Measurements from ENCODE around the gene SCN9A.

Gene SCN9A

DNA sequence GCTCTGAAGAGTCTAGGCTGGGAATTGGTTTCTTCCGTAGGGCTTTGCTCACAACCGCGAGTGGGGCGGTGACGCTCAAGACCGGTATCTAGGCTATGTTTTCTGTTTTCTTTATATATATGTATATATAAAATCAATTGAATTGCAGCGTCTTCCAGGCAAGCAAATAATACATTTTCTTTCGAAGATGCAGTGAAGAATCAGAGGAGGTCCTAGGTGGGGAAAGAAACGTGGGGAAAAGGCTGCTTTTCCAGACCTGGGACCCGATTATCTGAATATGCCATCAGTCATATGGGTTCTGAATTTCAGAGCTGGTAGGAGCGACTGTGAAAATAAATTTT lies 714 bp upstream of the SCN9A start:
- TF ChIP-seq, protein P1, sequence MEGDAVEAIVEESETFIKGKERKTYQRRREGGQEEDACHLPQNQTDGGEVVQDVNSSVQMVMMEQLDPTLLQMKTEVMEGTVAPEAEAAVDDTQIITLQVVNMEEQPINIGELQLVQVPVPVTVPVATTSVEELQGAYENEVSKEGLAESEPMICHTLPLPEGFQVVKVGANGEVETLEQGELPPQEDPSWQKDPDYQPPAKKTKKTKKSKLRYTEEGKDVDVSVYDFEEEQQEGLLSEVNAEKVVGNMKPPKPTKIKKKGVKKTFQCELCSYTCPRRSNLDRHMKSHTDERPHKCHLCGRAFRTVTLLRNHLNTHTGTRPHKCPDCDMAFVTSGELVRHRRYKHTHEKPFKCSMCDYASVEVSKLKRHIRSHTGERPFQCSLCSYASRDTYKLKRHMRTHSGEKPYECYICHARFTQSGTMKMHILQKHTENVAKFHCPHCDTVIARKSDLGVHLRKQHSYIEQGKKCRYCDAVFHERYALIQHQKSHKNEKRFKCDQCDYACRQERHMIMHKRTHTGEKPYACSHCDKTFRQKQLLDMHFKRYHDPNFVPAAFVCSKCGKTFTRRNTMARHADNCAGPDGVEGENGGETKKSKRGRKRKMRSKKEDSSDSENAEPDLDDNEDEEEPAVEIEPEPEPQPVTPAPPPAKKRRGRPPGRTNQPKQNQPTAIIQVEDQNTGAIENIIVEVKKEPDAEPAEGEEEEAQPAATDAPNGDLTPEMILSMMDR (IDR thresholded peaks at IDR 0.05; ENCODE audit: control insufficient read depth, extremely low read depth, insufficient read depth): no peak
- DNase-seq (ENCODE audit: low read depth): no peak
- H3K4me3 ChIP-seq (ENCODE audit: low read depth, low read length): no peak overlapping the region

DNA sequence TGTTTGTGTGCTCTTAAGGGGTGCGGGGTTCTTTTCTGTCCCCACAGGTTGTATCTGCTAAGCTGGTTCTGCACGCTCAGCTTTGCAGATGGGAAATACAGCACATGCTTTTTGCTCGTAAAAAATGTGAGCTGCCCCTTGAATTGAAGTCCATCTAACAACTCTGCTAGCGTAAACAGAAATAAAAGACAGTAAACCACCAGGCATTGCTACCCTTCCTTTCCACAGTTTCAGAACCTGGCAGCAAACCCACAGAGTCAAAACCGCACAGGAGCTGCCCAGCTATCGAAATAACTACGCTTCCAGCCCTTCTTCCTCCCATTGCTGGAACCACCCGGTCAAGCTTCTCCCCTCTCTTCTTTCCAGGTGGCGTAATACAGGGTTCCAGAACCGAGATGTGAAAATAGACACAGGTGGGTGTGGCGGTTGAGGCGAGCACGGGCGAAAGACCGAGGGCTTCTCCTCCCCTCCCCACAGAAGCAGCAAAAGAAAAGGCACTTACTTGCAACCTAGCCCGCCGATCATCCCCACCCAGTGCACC lies 479 bp downstream of the SCN9A start:
- no peak overlapping the region for H3K4me3 ChIP-seq (ENCODE audit: low read depth, low read length)
- TF ChIP-seq, protein P1 (IDR thresholded peaks at IDR 0.05; ENCODE audit: control insufficient read depth, extremely low read depth, insufficient read depth): no peak
- no peak for DNase-seq (ENCODE audit: low read depth)

DNA sequence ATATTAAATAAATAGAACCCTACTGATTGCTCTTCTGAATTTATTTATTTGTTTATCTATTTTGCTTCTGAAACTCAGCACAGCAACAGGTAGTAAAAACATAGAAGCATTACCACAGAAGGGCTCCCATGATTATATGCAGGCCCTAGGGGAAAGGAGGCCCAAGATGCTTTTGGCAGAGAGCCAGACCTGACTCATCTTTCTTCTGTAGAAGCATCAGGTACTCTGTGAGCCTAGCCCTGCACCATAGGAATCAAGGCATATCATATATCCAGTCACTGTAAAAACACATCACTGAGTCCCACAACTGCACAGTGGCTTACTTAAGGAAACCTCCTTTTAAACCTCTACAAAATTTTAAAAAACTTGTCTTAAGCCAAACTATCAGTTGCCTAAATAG lies 1.8 kb downstream of the SCN9A start:
- no peak overlapping the region for H3K4me3 ChIP-seq (ENCODE audit: low read depth, low read length)
- TF ChIP-seq, protein P1 (IDR thresholded peaks at IDR 0.05; ENCODE audit: control insufficient read depth, extremely low read depth, insufficient read depth): no peak
- DNase-seq (ENCODE audit: low read depth): no peak

DNA sequence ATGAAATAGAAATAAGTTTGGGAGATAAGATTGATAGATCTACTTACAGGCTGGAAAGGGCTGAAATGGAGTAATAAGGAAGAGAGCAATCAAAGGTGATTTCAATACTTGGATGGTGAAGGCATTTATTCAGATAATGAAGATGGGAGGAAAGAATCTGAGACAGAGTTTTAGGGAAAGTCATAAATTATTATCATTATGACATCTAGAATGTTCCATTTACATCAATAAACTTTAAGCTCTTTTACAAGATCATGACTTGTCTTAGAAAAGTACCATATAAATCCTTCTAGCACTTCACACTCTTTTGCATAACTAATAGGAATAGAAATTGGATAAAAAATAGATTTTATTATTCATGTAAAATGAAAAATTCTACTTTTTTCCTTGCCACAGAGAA lies 2.2 kb downstream of the SCN9A start:
- TF ChIP-seq, protein P1 (IDR thresholded peaks at IDR 0.05; ENCODE audit: control insufficient read depth, extremely low read depth, insufficient read depth): no peak
- DNase-seq (ENCODE audit: low read depth): no peak
- H3K4me3 ChIP-seq (ENCODE audit: low read depth, low read length): no peak overlapping the region

DNA sequence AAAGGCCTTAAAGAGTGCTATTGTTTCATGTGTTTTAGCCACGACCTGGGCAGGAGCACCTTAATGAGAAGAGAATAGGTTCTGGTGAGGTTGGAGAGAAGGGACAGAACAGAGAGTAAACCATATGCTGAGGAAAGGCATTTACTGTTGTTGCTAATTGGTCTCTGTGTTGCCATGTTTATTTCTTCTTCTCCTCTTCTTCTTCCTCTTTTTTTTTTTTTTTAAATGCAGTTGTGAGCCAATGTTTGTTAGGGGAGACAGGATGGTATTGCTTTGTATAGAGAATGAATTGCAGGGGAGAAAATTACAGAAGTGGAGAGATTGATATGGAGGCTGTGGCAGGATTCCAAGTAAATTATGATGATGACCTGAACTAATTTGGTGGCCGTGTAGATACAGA lies 2.6 kb downstream of the SCN9A start:
- no peak overlapping the region for H3K4me3 ChIP-seq (ENCODE audit: low read depth, low read length)
- no peak for DNase-seq (ENCODE audit: low read depth)
- TF ChIP-seq, protein P1 (IDR thresholded peaks at IDR 0.05; ENCODE audit: control insufficient read depth, extremely low read depth, insufficient read depth): no peak

DNA sequence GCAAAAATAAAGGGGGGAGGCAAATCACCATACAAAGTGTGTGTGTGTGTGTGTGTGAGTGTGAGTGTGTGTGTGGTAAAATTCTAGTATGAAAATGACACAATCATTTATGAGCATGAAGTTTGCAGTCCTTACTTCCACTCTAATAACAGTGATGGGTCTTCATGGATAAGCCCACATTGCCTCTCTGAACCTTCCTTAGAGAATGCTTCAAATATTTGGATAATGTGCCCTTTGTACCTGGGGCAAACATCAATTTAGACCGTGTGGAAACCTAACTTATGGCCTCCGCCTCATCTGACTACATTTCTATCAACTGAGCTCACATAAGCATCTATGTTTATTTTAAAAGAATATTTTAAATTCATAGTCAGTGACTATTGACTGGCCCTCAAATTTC lies 3.7 kb downstream of the SCN9A start:
- TF ChIP-seq, protein P1 (IDR thresholded peaks at IDR 0.05; ENCODE audit: control insufficient read depth, extremely low read depth, insufficient read depth): no peak
- no peak for DNase-seq (ENCODE audit: low read depth)
- no peak overlapping the region for H3K4me3 ChIP-seq (ENCODE audit: low read depth, low read length)

DNA sequence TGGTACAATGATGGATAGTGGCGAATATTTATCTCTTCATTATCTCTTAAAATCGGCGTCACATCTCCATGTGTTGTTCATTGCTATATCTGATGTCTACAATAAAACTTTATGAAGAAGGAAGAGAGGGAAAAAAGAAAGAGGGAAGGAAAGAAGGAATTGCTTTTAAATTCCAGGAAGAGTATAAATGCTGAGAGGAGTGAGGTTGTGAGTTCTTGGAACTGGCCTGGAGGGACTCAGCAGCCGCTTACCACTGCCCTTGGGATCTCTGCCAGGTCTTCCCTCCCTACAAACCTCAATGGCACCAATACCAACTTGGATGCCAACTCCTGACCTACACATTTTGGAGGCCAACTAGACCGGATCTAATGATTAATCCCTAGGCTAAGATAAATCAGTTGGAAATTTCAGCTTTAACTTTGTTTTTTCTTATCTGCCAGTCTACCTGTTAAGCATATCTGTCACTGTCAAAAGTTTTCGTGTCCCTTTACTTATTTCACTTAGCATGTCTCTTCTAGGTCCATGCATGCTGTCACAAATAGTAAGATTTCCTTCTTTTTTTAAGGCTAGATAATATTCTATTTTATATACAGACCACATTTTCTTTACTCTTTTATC lies 9.8 kb downstream of the SCN9A start:
- H3K4me3 ChIP-seq (ENCODE audit: low read depth, low read length): no peak overlapping the region
- no peak for DNase-seq (ENCODE audit: low read depth)
- TF ChIP-seq, protein P1 (IDR thresholded peaks at IDR 0.05; ENCODE audit: control insufficient read depth, extremely low read depth, insufficient read depth): no peak

Measured in LNCaP clone FGC (cell line).